ENCODE data around the gene PORCN. TPM values are rescaled to one million over a fixed set of nuclear protein-coding genes. Genes with fewer than 3 reads are reported as not detected.

PORCN gene
- total RNA-seq, 2 donors from 2014 or later: 13.3 to 18.0 TPM

- no peaks in the 10 kb centered on the region for H3K9me3 ChIP-seq (ENCODE audit: control insufficient read depth, low read length, poor library complexity, severe bottlenecking)
- Mint-ChIP-seq H3K36me3 (ENCODE audit: low read depth) (peaks cover 3% of the 10 kb centered on the region), H3K27ac (no peak overlapping the region), H3K4me3 (no peak overlapping the region), H3K27me3 (no peaks in the 10 kb centered on the region), H3K4me1 (peaks cover 10% of the 10 kb centered on the region)
- ATAC-seq (no peak), DNase-seq (no peak)
Measured at GRCh38 chrX:48482526-48482925, 26.3 kb upstream of the PORCN start.

GRCh38 chrX:48487362-48487798, 21.4 kb upstream of the PORCN start:
- no peaks in the 10 kb centered on the region for H3K9me3 ChIP-seq (ENCODE audit: control insufficient read depth, low read length, poor library complexity, severe bottlenecking)
- no peak for ATAC-seq
- Mint-ChIP-seq H3K27ac (no peak overlapping the region), H3K4me3 (no peak overlapping the region), H3K4me1 (no peaks in the 10 kb centered on the region), H3K27me3 (no peaks in the 10 kb centered on the region), H3K36me3 (ENCODE audit: low read depth) (no peaks in the 10 kb centered on the region)
- DNase-seq: no peak

- no peak overlapping the region for H3K4me3 Mint-ChIP-seq
- H3K27me3 Mint-ChIP-seq: no peaks in the 10 kb centered on the region
- no peak overlapping the region for H3K27ac Mint-ChIP-seq
- H3K9me3 ChIP-seq (ENCODE audit: control insufficient read depth, low read length, poor library complexity, severe bottlenecking): no peaks in the 10 kb centered on the region
- no peaks in the 10 kb centered on the region for H3K36me3 Mint-ChIP-seq (ENCODE audit: low read depth)
- no peaks in the 10 kb centered on the region for H3K4me1 Mint-ChIP-seq
- ATAC-seq (no peak), DNase-seq (no peak)
Measured at GRCh38 chrX:48488034-48488433, 20.8 kb upstream of the PORCN start.

- Mint-ChIP-seq H3K4me3 (no peak overlapping the region), H3K27me3 (no peaks in the 10 kb centered on the region), H3K4me1 (no peaks in the 10 kb centered on the region), H3K36me3 (ENCODE audit: low read depth) (no peaks in the 10 kb centered on the region), H3K27ac (no peak overlapping the region)
- ATAC-seq (no peak), DNase-seq (no peak)
- H3K9me3 ChIP-seq (ENCODE audit: control insufficient read depth, low read length, poor library complexity, severe bottlenecking): no peaks in the 10 kb centered on the region
Measured at GRCh38 chrX:48489296-48489695, 19.5 kb upstream of the PORCN start.

- H3K27me3 Mint-ChIP-seq: no peaks in the 10 kb centered on the region
- no peaks in the 10 kb centered on the region for H3K9me3 ChIP-seq (ENCODE audit: control insufficient read depth, low read length, poor library complexity, severe bottlenecking)
- H3K4me1 Mint-ChIP-seq: no peaks in the 10 kb centered on the region
- ATAC-seq: no peak
- no peak overlapping the region for H3K4me3 Mint-ChIP-seq
- no peaks in the 10 kb centered on the region for H3K36me3 Mint-ChIP-seq (ENCODE audit: low read depth)
- no peak for DNase-seq
- H3K27ac Mint-ChIP-seq: no peak overlapping the region
Measured at GRCh38 chrX:48489892-48490291, 18.9 kb upstream of the PORCN start.

- Mint-ChIP-seq H3K4me3 (no peak overlapping the region), H3K27ac (no peak overlapping the region), H3K27me3 (no peaks in the 10 kb centered on the region), H3K36me3 (ENCODE audit: low read depth) (no peaks in the 10 kb centered on the region), H3K4me1 (no peaks in the 10 kb centered on the region)
- no peaks in the 10 kb centered on the region for H3K9me3 ChIP-seq (ENCODE audit: control insufficient read depth, low read length, poor library complexity, severe bottlenecking)
- DNase-seq (no peak), ATAC-seq (no peak)
Measured at GRCh38 chrX:48490661-48491060, 18.1 kb upstream of the PORCN start.

GRCh38 chrX:48491809-48492208, 17.0 kb upstream of the PORCN start:
- Mint-ChIP-seq H3K4me1 (no peaks in the 10 kb centered on the region), H3K27me3 (no peaks in the 10 kb centered on the region), H3K36me3 (ENCODE audit: low read depth) (no peaks in the 10 kb centered on the region), H3K4me3 (no peak overlapping the region), H3K27ac (no peak overlapping the region)
- no peak for ATAC-seq
- H3K9me3 ChIP-seq (ENCODE audit: control insufficient read depth, low read length, poor library complexity, severe bottlenecking): no peaks in the 10 kb centered on the region
- DNase-seq: no peak

GRCh38 chrX:48492293-48492910, 16.4 kb upstream of the PORCN start:
- no peak overlapping the region for H3K27ac Mint-ChIP-seq
- no peaks in the 10 kb centered on the region for H3K36me3 Mint-ChIP-seq (ENCODE audit: low read depth)
- DNase-seq (no peak), ATAC-seq (no peak)
- no peaks in the 10 kb centered on the region for H3K4me1 Mint-ChIP-seq
- H3K27me3 Mint-ChIP-seq: no peaks in the 10 kb centered on the region
- no peaks in the 10 kb centered on the region for H3K9me3 ChIP-seq (ENCODE audit: control insufficient read depth, low read length, poor library complexity, severe bottlenecking)
- no peak overlapping the region for H3K4me3 Mint-ChIP-seq

GRCh38 chrX:48493890-48494364, 14.9 kb upstream of the PORCN start:
- ATAC-seq (no peak), DNase-seq (no peak)
- H3K9me3 ChIP-seq (ENCODE audit: control insufficient read depth, low read length, poor library complexity, severe bottlenecking): no peaks in the 10 kb centered on the region
- Mint-ChIP-seq H3K4me1 (no peaks in the 10 kb centered on the region), H3K27ac (no peak overlapping the region), H3K4me3 (no peak overlapping the region), H3K27me3 (no peaks in the 10 kb centered on the region), H3K36me3 (ENCODE audit: low read depth) (no peaks in the 10 kb centered on the region)

- no peaks in the 10 kb centered on the region for H3K27me3 Mint-ChIP-seq
- ATAC-seq: no peak
- no peak overlapping the region for H3K27ac Mint-ChIP-seq
- H3K4me1 Mint-ChIP-seq: no peaks in the 10 kb centered on the region
- H3K9me3 ChIP-seq (ENCODE audit: control insufficient read depth, low read length, poor library complexity, severe bottlenecking): no peaks in the 10 kb centered on the region
- no peak overlapping the region for H3K4me3 Mint-ChIP-seq
- no peaks in the 10 kb centered on the region for H3K36me3 Mint-ChIP-seq (ENCODE audit: low read depth)
- no peak for DNase-seq
Measured at GRCh38 chrX:48496660-48497059, 12.1 kb upstream of the PORCN start.

GRCh38 chrX:48497871-48498270, 10.9 kb upstream of the PORCN start:
- DNase-seq (no peak), ATAC-seq (no peak)
- H3K27me3 Mint-ChIP-seq: no peaks in the 10 kb centered on the region
- H3K36me3 Mint-ChIP-seq (ENCODE audit: low read depth): no peaks in the 10 kb centered on the region
- H3K9me3 ChIP-seq (ENCODE audit: control insufficient read depth, low read length, poor library complexity, severe bottlenecking): no peaks in the 10 kb centered on the region
- H3K27ac Mint-ChIP-seq: no peak overlapping the region
- no peaks in the 10 kb centered on the region for H3K4me1 Mint-ChIP-seq
- no peak overlapping the region for H3K4me3 Mint-ChIP-seq

GRCh38 chrX:48498374-48498809, 10.4 kb upstream of the PORCN start:
- ATAC-seq: no peak

GRCh38 chrX:48504261-48504660, 4.5 kb upstream of the PORCN start:
- Mint-ChIP-seq H3K4me3 (no peak overlapping the region), H3K27me3 (no peaks in the 10 kb centered on the region), H3K27ac (no peak overlapping the region), H3K36me3 (ENCODE audit: low read depth) (no peaks in the 10 kb centered on the region), H3K4me1 (no peaks in the 10 kb centered on the region)
- ATAC-seq: no peak
- no peak for DNase-seq
- H3K9me3 ChIP-seq (ENCODE audit: control insufficient read depth, low read length, poor library complexity, severe bottlenecking): no peaks in the 10 kb centered on the region

More at GRCh38 chrX:48498374-48498809, 10.4 kb upstream of the PORCN start:
- Mint-ChIP-seq H3K27me3 (no peaks in the 10 kb centered on the region), H3K4me1 (no peaks in the 10 kb centered on the region), H3K27ac (no peak overlapping the region), H3K4me3 (no peak overlapping the region), H3K36me3 (ENCODE audit: low read depth) (no peaks in the 10 kb centered on the region)
- no peak for DNase-seq
- H3K9me3 ChIP-seq (ENCODE audit: control insufficient read depth, low read length, poor library complexity, severe bottlenecking): no peaks in the 10 kb centered on the region

- ATAC-seq: no peak
- no peak for DNase-seq
- Mint-ChIP-seq H3K36me3 (ENCODE audit: low read depth) (no peaks in the 10 kb centered on the region), H3K27ac (no peak overlapping the region), H3K4me1 (peaks cover 6% of the 10 kb centered on the region), H3K27me3 (no peaks in the 10 kb centered on the region), H3K4me3 (no peak overlapping the region)
- H3K9me3 ChIP-seq (ENCODE audit: control insufficient read depth, low read length, poor library complexity, severe bottlenecking): no peaks in the 10 kb centered on the region
Measured at GRCh38 chrX:48505481-48505880, 3.3 kb upstream of the PORCN start.

All from T-helper 17 cell (primary cell).